ENCODE data around the gene STK32C.
A peak's percentile ranks its signal among the peaks of the same experiment; 100 is the strongest.

Gene STK32C

GRCh38 chr10:132174237-132174636 is 133.5 kb downstream of the STK32C start:
- intact Hi-C loops (cut with DNase I), result no loop called here
- peak in 1 of 42 donors; percentile 1 for DNase-seq

GRCh38 chr10:132173185-132173584 is 134.6 kb downstream of the STK32C start:
- intact Hi-C loops (cut with DNase I), result no loop called here
- peak in 2 of 42 donors; percentile 1 to 10 for DNase-seq

GRCh38 chr10:132172091-132173066 is 135.4 kb downstream of the STK32C start:
- intact Hi-C loops (cut with DNase I), result no loop called here
- DNase-seq, result peak in 6 of 42 donors; percentile 2 to 43 (median 12)

GRCh38 chr10:132170561-132171361 is 137.0 kb downstream of the STK32C start:
- intact Hi-C loops (cut with DNase I), result no loop called here
- peak in 41 of 42 donors; percentile 28 to 90 (median 72) for DNase-seq

- intact Hi-C loops (cut with DNase I), result no loop called here
These were observed 137.8 kb downstream of the STK32C start for GRCh38 chr10:132169766-132170560.

GRCh38 chr10:132169031-132169765 is 138.6 kb downstream of the STK32C start:
- intact Hi-C loops (cut with DNase I), result no loop called here

More at GRCh38 chr10:132169766-132170560, 137.8 kb downstream of the STK32C start:
- peak in 2 of 42 donors; percentile 1 to 14 for DNase-seq

GRCh38 chr10:132168571-132169030 is 139.1 kb downstream of the STK32C start:
- intact Hi-C loops (cut with DNase I), result no loop called here
- DNase-seq, result peak in 6 of 42 donors; percentile 6 to 69 (median 40)

More at GRCh38 chr10:132169031-132169765, 138.6 kb downstream of the STK32C start:
- DNase-seq, result peak in 2 of 42 donors; percentile 3 to 15

GRCh38 chr10:132167976-132168375 is 139.8 kb downstream of the STK32C start:
- peak in 1 of 42 donors; percentile 0 for DNase-seq
- intact Hi-C loops (cut with DNase I), result no loop called here

- DNase-seq, result peak in 2 of 42 donors; percentile 3 to 59
- intact Hi-C loops (cut with DNase I), result no loop called here
These were observed 140.6 kb downstream of the STK32C start for GRCh38 chr10:132167041-132167674.

- DNase-seq, result peak in 1 of 42 donors; percentile 2
- intact Hi-C loops (cut with DNase I), result no loop called here
These were observed 141.4 kb downstream of the STK32C start for GRCh38 chr10:132166216-132166950.

- intact Hi-C loops (cut with DNase I), result no loop called here
These were observed 142.3 kb downstream of the STK32C start for GRCh38 chr10:132165416-132165980.

GRCh38 chr10:132164761-132165278 is 142.9 kb downstream of the STK32C start:
- DNase-seq, result no peak
- intact Hi-C loops (cut with DNase I), result no loop called here

More at GRCh38 chr10:132165416-132165980, 142.3 kb downstream of the STK32C start:
- no peak for DNase-seq

- peak in 1 of 42 donors; percentile 1 for DNase-seq
- intact Hi-C loops (cut with DNase I), result no loop called here
These were observed 143.8 kb downstream of the STK32C start for GRCh38 chr10:132163826-132164515.

GRCh38 chr10:132163278-132163765 is 144.4 kb downstream of the STK32C start:
- DNase-seq, result peak in 1 of 42 donors; percentile 1

GRCh38 chr10:132162590-132163277 is 145.0 kb downstream of the STK32C start:
- intact Hi-C loops (cut with DNase I), result no loop called here
- DNase-seq, result no peak

More at GRCh38 chr10:132163278-132163765, 144.4 kb downstream of the STK32C start:
- intact Hi-C loops (cut with DNase I), result no loop called here
